Thymus (tissue), 11 donors: ENCODE measurements around the gene CCDC57. TPM values are rescaled to one million over a fixed set of nuclear protein-coding genes. Genes with fewer than 3 reads are reported as not detected.

ENCODE experiments used
- DNase-seq, 9 donors: peaks; one replicate each; pipeline ENCODE4 v3.0.0-alpha.2; 2013; ENCODE audit warnings: low spot score in 9 of 9, low read depth in 6 of 9, missing footprints in 1 of 9
- H3K27ac ChIP-seq, 2 donors: one replicate each; pipeline ENCODE4 v1.5.1; 2013; ENCODE audit warnings: control low read depth in 1 of 2, low read depth in 1 of 2, low read length in 1 of 2, mild to moderate bottlenecking in 1 of 2, moderate library complexity in 1 of 2
- H3K27me3 ChIP-seq, 2 donors: one replicate each; pipeline ENCODE4 v1.5.1; 2013; ENCODE audit warnings: low read length in 1 of 2; ENCODE audit not compliant: control insufficient read depth in 2 of 2, insufficient read depth in 1 of 2
- H3K36me3 ChIP-seq, 2 donors: one replicate each; pipeline ENCODE4 v1.5.1; 2013; ENCODE audit warnings: low read length in 1 of 2, mild to moderate bottlenecking in 1 of 2, moderate library complexity in 1 of 2; ENCODE audit not compliant: control insufficient read depth in 2 of 2, insufficient read depth in 2 of 2
- H3K4me1 ChIP-seq, 2 donors: one replicate each; pipeline ENCODE4 v1.5.1; 2013; ENCODE audit warnings: low read length in 2 of 2; ENCODE audit not compliant: control insufficient read depth in 2 of 2, insufficient read depth in 2 of 2
- H3K4me3 ChIP-seq, 2 donors: one replicate each; pipeline ENCODE4 v1.5.1; 2013; ENCODE audit warnings: low read length in 2 of 2, control low read depth in 1 of 2, mild to moderate bottlenecking in 1 of 2
- H3K9me3 ChIP-seq, 2 donors: one replicate each; pipeline ENCODE4 v1.5.1; 2013; ENCODE audit warnings: low read length in 1 of 2, mild to moderate bottlenecking in 1 of 2; ENCODE audit not compliant: control insufficient read depth in 2 of 2, insufficient read depth in 1 of 2
- WGBS: extraction: QIAGEN DNeasy Blood & Tissue Kit; methylation state at CpG from one replicate; pipeline ENCODE4 v1.1.7; 2013; 5-methylcytosine and 5-hydroxymethylcytosine counted together
- polyA plus RNA-seq: library from polyadenylated mRNA; stranded (reverse); fragments of 200-250 nt; gene quantifications from one replicate; pipeline ENCODE4 v1.2.3, GENCODE V29; 2013
- total RNA-seq: library from RNA; stranded (reverse); fragments of 120-200 nt; gene quantifications from one replicate; pipeline ENCODE4 v1.2.4, GENCODE V29; 2013
- donor health status: healthy.

CCDC57 gene
- total and polyA plus RNA-seq, 2 donors, result 39.3 to 122 TPM

DNA sequence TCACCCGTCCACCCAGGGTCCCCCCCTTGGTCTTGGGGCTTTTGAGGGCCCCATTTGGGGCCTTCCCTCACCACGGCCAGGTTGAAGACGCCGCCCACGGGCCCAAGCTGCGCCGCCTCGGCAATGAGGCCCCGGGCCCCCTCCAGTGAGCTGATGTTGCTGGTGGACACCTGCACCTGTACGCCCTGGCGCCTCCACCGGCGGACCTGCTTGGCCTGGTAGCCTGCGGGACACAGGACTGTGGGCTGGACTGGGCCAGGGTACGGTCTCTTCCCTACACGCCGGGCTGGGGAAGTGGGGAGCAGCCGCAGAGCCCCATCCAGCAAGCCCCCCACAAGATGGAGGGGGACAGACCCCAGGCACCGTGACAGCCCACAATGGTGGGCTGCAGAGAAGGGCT, 130.2 kb downstream of the CCDC57 start:
- H3K4me1 ChIP-seq, result no peaks in the 10 kb centered on the region
- DNase-seq, result no peak
- no peaks in the 10 kb centered on the region for H3K9me3 ChIP-seq
- H3K4me3 ChIP-seq, result no peak overlapping the region
- no peaks in the 10 kb centered on the region for H3K27me3 ChIP-seq
- 95% methylated on average over 19 of the region's 19 CpGs for WGBS
- H3K36me3 ChIP-seq, result peaks cover 89 to 97% of the 10 kb centered on the region in 2 donors
- no peak overlapping the region for H3K27ac ChIP-seq

DNA sequence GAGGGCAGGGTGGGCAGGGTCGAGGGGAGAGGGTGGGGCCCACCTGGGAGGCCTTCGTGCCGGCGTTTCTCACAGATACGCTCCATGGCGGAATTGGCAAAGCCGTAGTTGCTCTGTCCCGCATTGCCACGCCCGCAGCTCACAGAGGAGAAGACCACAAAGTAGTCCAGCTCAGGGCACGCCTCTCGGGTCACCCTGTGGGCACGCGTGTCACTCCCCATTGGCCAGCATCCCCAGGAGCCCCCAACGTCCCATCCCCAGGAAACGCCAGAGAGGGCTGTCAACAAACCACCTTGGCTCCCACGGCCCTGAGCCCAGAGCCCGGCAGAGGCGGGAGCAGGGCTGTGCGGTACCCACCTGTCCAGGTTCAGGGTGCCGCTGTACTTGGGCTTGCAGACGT, 130.7 kb downstream of the CCDC57 start:
- DNase-seq, result no peak
- no peaks in the 10 kb centered on the region for H3K4me1 ChIP-seq
- no peak overlapping the region for H3K4me3 ChIP-seq
- peaks cover 84 to 92% of the 10 kb centered on the region in 2 donors for H3K36me3 ChIP-seq
- 96% methylated on average over 22 of the region's 22 CpGs for WGBS
- no peak overlapping the region for H3K27ac ChIP-seq
- H3K27me3 ChIP-seq, result no peaks in the 10 kb centered on the region
- H3K9me3 ChIP-seq, result no peaks in the 10 kb centered on the region

GRCh38 chr17:82081546-82081945, 131.1 kb downstream of the CCDC57 start:
- Histone ChIP-seq H3K36me3 (peaks cover 80 to 88% of the 10 kb centered on the region in 2 donors), H3K27ac (no peak overlapping the region), H3K27me3 (no peaks in the 10 kb centered on the region), H3K4me3 (no peak overlapping the region), H3K9me3 (no peaks in the 10 kb centered on the region), H3K4me1 (no peaks in the 10 kb centered on the region)
- no peak for DNase-seq
- WGBS, result 99% methylated on average over 20 of the region's 20 CpGs

DNA sequence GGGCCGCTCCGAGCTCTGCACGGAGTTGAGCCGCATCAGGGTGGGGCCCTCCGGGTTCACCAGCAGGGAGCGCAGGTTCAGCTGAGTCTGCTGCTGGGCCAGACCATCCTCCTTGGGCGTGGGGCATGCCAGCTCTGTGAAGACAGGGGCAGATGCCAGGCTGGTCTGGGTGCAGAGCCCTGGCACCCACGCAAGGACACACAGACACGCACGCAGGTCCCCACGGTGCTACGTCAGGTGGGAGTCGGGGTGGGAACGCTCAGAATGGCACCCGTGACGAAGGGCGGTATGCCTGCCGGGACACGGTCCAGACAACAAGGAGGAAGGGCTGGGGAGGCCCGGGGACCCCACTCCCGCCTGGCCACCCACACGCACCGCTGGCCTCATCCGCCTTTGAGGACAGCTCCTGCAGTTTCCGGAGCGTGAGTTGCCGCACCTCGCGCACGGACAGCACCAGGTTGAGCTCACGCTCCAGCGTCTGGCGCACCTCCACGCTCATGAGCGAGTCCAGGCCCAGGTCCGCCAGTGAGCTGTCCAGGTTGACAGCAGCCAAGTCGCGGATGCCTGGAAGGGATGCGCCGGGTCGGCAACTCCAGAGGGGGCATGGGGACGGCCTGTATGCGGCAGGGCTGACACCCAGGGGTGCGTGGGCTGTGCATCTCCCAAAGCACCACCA, 131.7 kb downstream of the CCDC57 start:
- no peaks in the 10 kb centered on the region for H3K9me3 ChIP-seq
- no peak overlapping the region for H3K4me3 ChIP-seq
- no peaks in the 10 kb centered on the region for H3K27me3 ChIP-seq
- no peaks in the 10 kb centered on the region for H3K4me1 ChIP-seq
- WGBS, result 98% methylated on average over 44 of the region's 44 CpGs
- H3K27ac ChIP-seq, result no peak overlapping the region
- H3K36me3 ChIP-seq, result peaks cover 74 to 81% of the 10 kb centered on the region in 2 donors
- DNase-seq, result no peak

- H3K36me3 ChIP-seq, result peaks cover 67 to 74% of the 10 kb centered on the region in 2 donors
- H3K27ac ChIP-seq, result no peak overlapping the region
- DNase-seq, result no peak
- 97% methylated on average over 36 of the region's 36 CpGs for WGBS
- no peak overlapping the region for H3K4me3 ChIP-seq
- H3K4me1 ChIP-seq, result no peaks in the 10 kb centered on the region
- H3K27me3 ChIP-seq, result no peaks in the 10 kb centered on the region
- no peaks in the 10 kb centered on the region for H3K9me3 ChIP-seq
Measured at GRCh38 chr17:82080048-82080788, 132.4 kb downstream of the CCDC57 start.

DNA sequence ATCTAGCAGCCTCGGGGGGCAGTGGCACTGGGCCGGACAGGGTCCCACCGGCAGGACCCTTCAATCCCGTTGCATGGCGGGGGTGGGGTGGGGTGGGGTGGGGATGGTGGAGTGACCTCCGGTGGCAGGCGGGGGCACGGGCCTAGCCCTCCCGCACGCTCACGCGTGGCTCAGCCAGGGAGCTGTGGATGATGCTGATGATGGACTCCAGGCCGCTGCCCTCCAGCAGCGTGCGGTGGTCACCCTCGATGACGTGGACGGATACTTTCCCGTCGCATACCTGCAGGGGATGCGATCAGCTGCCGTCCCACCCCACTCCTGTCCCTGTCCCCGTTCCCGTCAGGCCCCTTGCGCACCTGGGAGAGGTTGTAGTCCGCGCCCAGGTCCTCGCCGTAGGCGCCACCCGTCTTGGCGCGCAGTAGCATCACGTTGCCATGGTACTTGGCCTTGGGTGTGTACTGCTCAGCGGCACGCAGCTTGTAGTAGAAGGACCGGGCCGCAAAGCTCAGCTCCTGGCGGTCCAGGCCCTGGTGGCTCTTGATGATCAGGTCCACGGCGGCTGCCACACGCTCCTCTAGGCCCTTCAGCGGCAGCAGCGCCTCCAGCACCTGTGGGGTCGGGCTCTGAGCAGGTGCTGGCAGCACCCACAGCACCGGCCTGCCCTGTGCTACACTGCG, 133.5 kb downstream of the CCDC57 start:
- DNase-seq, result no peak
- whole genome bisulfite sequencing, result 97% methylated on average over 47 of the region's 47 CpGs
- no peak overlapping the region for H3K27ac ChIP-seq

DNA sequence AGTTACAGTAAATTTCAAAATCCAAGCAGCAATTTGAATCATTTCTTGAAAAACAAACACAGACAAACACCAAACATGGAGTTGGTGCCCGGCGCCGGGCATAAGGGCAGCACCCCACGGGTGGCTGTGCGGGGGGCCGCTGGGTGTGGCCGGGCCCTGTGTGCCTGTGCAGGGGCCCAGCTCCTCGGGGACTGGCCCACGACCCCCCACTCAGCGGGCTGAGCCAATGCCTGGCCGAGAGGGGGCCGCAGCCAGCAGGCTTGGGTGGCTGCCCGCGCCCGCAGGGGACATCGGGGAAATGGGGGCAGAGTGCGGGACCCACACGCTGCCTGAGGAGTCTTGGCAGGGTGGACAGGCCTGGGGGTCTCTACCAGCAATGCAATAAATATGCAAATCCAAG, 134.2 kb downstream of the CCDC57 start:
- no peak for DNase-seq
- Histone ChIP-seq H3K27ac (no peak overlapping the region), H3K36me3 (peaks cover 50 to 56% of the 10 kb centered on the region in 2 donors), H3K9me3 (no peaks in the 10 kb centered on the region), H3K4me3 (no peak overlapping the region), H3K27me3 (no peaks in the 10 kb centered on the region), H3K4me1 (no peaks in the 10 kb centered on the region)
- 98% methylated on average over 18 of the region's 18 CpGs for WGBS

More for the DNA sequence above, 133.5 kb downstream of the CCDC57 start:
- no peaks in the 10 kb centered on the region for H3K27me3 ChIP-seq
- H3K36me3 ChIP-seq, result peaks cover 56 to 63% of the 10 kb centered on the region in 2 donors
- H3K9me3 ChIP-seq, result no peaks in the 10 kb centered on the region
- no peak overlapping the region for H3K4me3 ChIP-seq
- H3K4me1 ChIP-seq, result no peaks in the 10 kb centered on the region

DNA sequence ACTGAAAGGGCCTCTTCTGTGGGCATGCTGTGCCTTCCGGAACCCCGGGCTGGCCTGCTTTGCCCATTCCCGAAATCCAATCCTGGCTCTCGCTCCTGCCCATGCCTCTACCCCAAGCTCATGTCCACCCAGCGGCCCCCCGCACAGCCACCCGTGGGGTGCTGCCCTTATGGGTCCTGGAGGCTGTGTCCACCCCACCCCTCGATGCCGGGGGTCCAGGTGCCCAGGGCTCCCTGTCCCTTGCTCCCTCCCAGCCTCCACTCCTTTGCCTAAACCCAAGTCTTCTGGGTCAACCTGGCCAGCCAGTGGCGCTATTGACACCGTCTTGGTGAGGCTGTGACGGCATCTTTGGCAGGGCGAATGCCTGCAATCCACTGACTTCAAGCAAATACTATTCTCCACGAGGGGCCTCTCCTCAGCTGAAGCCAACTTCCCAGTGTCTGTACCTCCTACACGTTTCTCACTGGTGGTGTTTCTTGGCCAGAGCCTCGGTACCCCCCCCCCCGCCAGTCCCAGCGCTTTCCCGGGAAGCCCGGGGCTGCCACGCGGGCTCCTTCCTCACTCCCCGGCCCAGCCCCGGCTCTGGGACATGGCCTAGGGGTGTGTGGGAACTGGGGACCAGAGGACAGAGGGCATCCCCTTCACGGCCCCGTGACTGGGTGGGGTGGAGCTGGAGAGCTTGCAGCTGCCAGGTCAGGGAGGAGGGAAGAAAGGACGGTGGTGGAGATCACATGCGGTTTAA, 134.9 kb downstream of the CCDC57 start:
- WGBS, result 92% methylated on average over 28 of the region's 28 CpGs
- DNase-seq, result no peak

More for the DNA sequence above, 134.9 kb downstream of the CCDC57 start:
- H3K4me1 ChIP-seq, result no peaks in the 10 kb centered on the region
- H3K27me3 ChIP-seq, result peaks cover 0 to 2% of the 10 kb centered on the region in 2 donors
- no peaks in the 10 kb centered on the region for H3K9me3 ChIP-seq
- peaks cover 44 to 50% of the 10 kb centered on the region in 2 donors for H3K36me3 ChIP-seq
- H3K4me3 ChIP-seq, result no peak overlapping the region
- H3K27ac ChIP-seq, result no peak overlapping the region
